ENCODE data around the gene SYDE2. TPM values are rescaled to one million over a fixed set of nuclear protein-coding genes. Genes with fewer than 3 reads are reported as not detected.

Gene SYDE2
- polyA plus RNA-seq, 2 of the 4 experiments (the other 2 are of a cell fraction), result 0.92 to 2.6 TPM

- ATAC-seq (no peak), DNase-seq (ENCODE audit: low read depth in 1 of 2, low spot score in 1 of 2) (no peak), FAIRE-seq (no peak)
- H3K9me3 ChIP-seq, result no peaks in the 10 kb centered on the region
- TF ChIP-seq EP300 (IDR thresholded peaks at IDR 0.05), result no peak
- H3K4me2 ChIP-seq, result no peak overlapping the region
- CTCF ChIA-PET, result no interaction called here
- WGBS (ENCODE audit: missing lambda C conversion rate), result 69% methylated on average over 1 of the region's 1 CpG
- H3K27ac ChIP-seq, result no peak overlapping the region
- no peak overlapping the region for H3K4me3 ChIP-seq
- POLR2A ChIA-PET, result no interaction called here
- H3K4me1 ChIP-seq, result no peaks in the 10 kb centered on the region
These were observed 74.9 kb downstream of the SYDE2 start for GRCh38 chr1:85125891-85126290.

- ChIA-PET POLR2A (no interaction called here), CTCF (no interaction called here)
- Histone ChIP-seq H3K4me3 (no peak overlapping the region), H3K9me3 (no peaks in the 10 kb centered on the region), H3K4me1 (no peaks in the 10 kb centered on the region), H3K27ac (no peak overlapping the region), H3K4me2 (no peak overlapping the region)
- WGBS (ENCODE audit: missing lambda C conversion rate), result 78% methylated on average over 5 of the region's 5 CpGs
- TF ChIP-seq ZC3H11A (IDR thresholded peaks at IDR 0.05) (no peak), RARB (CRISPR knock-in tag; IDR thresholded peaks at IDR 0.05) (no peak), HDAC2 (IDR thresholded peaks at IDR 0.05) (no peak), CHD4 (IDR thresholded peaks at IDR 0.05; ENCODE audit: borderline replicate concordance) (no peak), TP53 (CRISPR knock-in tag; IDR thresholded peaks at IDR 0.05) (no peak), FOXS1 (CRISPR knock-in tag; IDR thresholded peaks at IDR 0.05) (no peak)
- no peak for FAIRE-seq
- ATAC-seq, result no peak
- no peak for DNase-seq (ENCODE audit: low read depth in 1 of 2, low spot score in 1 of 2)
These were observed 76.7 kb downstream of the SYDE2 start for GRCh38 chr1:85124091-85124490.

- TF ChIP-seq CEBPB (IDR thresholded peaks at IDR 0.05) (no peak), CHD4 (IDR thresholded peaks at IDR 0.05; ENCODE audit: borderline replicate concordance) (no peak), ELK1 (IDR thresholded peaks at IDR 0.05; ENCODE audit: low read depth, low read length) (no peak), POLR2AphosphoS2 (conservative IDR thresholded peaks at IDR 0.05; ENCODE audit: low read length) (no peak), MAZ (IDR thresholded peaks at IDR 0.05; ENCODE audit: borderline replicate concordance, low read depth, low read length) (no peak), JUNB (IDR thresholded peaks at IDR 0.05) (no peak), SMC3 (IDR thresholded peaks at IDR 0.05) (no peak), HOXB5 (CRISPR knock-in tag; IDR thresholded peaks at IDR 0.05) (no peak), PHF8 (IDR thresholded peaks at IDR 0.05; ENCODE audit: borderline replicate concordance, low read depth) (no peak), KDM5A (IDR thresholded peaks at IDR 0.05) (no peak), SREBF2 (IDR thresholded peaks at IDR 0.05) (no peak), HOXB13 (CRISPR knock-in tag; IDR thresholded peaks at IDR 0.05; ENCODE audit: low read depth) (no peak), MAFK (IDR thresholded peaks at IDR 0.05; ENCODE audit: partially characterized antibody) (no peak), GATA3 (IDR thresholded peaks at IDR 0.05; ENCODE audit: borderline replicate concordance) (no peak), EHF (CRISPR knock-in tag; IDR thresholded peaks at IDR 0.05) (no peak), CBX8 (IDR thresholded peaks at IDR 0.05) (no peak)
- no peak for ATAC-seq
- POLR2A ChIA-PET, result no interaction called here
- H3K4me1 ChIP-seq, result no peaks in the 10 kb centered on the region
- H3K9me3 ChIP-seq, result no peaks in the 10 kb centered on the region
- no peak overlapping the region for H3K27ac ChIP-seq
- no peak overlapping the region for H3K4me3 ChIP-seq
- FAIRE-seq, result no peak
- 46% methylated on average over 2 of the region's 2 CpGs for WGBS (ENCODE audit: missing lambda C conversion rate)
- no peak overlapping the region for H3K4me2 ChIP-seq
- no peak for DNase-seq (ENCODE audit: low read depth in 1 of 2, low spot score in 1 of 2)
- CTCF ChIA-PET, result interaction anchor here (1.9 kb wide), 1 partner anchor 12 kb away, joined by 5 read pairs; no protein-coding TSS in a partner anchor
These were observed 78.6 kb downstream of the SYDE2 start for GRCh38 chr1:85122169-85122568.

GRCh38 chr1:85121744-85122143 is 79.1 kb downstream of the SYDE2 start:
- FAIRE-seq (no peak), ATAC-seq (no peak), DNase-seq (ENCODE audit: low read depth in 1 of 2, low spot score in 1 of 2) (no peak)
- TF ChIP-seq REST (IDR thresholded peaks at IDR 0.05), result no peak
- no peak for TF ChIP-seq FOSL2 (IDR thresholded peaks at IDR 0.05)
- no peak for TF ChIP-seq FOSL2 (CRISPR knock-in tag; IDR thresholded peaks at IDR 0.05)
- no peak for TF ChIP-seq CBX8 (IDR thresholded peaks at IDR 0.05)
- TF ChIP-seq PHF8 (IDR thresholded peaks at IDR 0.05; ENCODE audit: borderline replicate concordance, low read depth), result no peak
- no peak for TF ChIP-seq EHF (CRISPR knock-in tag; IDR thresholded peaks at IDR 0.05)
- no peak for TF ChIP-seq MYC (IDR thresholded peaks at IDR 0.05; ENCODE audit: borderline replicate concordance, low read length)
- TF ChIP-seq NFE2L2 (conservative IDR thresholded peaks at IDR 0.05; ENCODE audit: low read length), result no peak
- no peak for TF ChIP-seq CBX2 (IDR thresholded peaks at IDR 0.05; ENCODE audit: borderline replicate concordance, low read depth)
- TF ChIP-seq ZSCAN20 (CRISPR knock-in tag; IDR thresholded peaks at IDR 0.05), result no peak
- no peak for TF ChIP-seq FOSB (CRISPR knock-in tag; IDR thresholded peaks at IDR 0.05)
- ChIA-PET CTCF (no interaction called here), POLR2A (no interaction called here)
- Histone ChIP-seq H3K4me2 (no peak overlapping the region), H3K27ac (no peak overlapping the region), H3K4me3 (no peak overlapping the region), H3K9me3 (no peaks in the 10 kb centered on the region), H3K4me1 (no peaks in the 10 kb centered on the region)
- 77% methylated on average over 4 of the region's 4 CpGs for WGBS (ENCODE audit: missing lambda C conversion rate)
